ENCODE data around the gene MYOT.

MYOT gene, protein sequence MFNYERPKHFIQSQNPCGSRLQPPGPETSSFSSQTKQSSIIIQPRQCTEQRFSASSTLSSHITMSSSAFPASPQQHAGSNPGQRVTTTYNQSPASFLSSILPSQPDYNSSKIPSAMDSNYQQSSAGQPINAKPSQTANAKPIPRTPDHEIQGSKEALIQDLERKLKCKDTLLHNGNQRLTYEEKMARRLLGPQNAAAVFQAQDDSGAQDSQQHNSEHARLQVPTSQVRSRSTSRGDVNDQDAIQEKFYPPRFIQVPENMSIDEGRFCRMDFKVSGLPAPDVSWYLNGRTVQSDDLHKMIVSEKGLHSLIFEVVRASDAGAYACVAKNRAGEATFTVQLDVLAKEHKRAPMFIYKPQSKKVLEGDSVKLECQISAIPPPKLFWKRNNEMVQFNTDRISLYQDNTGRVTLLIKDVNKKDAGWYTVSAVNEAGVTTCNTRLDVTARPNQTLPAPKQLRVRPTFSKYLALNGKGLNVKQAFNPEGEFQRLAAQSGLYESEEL

GRCh38 chr5:137867664-137868063 is at the start of gene MYOT:
MYOT (plus strand) TSS chr5:137867860; CDS start chr5:137870652, 2,792 bp downstream.
- in situ Hi-C loops (cut with MboI; ENCODE audit: low sequenced_read_pairs), result no loop called here

- in situ Hi-C loops (cut with MboI; ENCODE audit: low sequenced_read_pairs), result no loop called here
Measured at GRCh38 chr5:137819766-137820165, 47.9 kb upstream of the MYOT start.

DNA sequence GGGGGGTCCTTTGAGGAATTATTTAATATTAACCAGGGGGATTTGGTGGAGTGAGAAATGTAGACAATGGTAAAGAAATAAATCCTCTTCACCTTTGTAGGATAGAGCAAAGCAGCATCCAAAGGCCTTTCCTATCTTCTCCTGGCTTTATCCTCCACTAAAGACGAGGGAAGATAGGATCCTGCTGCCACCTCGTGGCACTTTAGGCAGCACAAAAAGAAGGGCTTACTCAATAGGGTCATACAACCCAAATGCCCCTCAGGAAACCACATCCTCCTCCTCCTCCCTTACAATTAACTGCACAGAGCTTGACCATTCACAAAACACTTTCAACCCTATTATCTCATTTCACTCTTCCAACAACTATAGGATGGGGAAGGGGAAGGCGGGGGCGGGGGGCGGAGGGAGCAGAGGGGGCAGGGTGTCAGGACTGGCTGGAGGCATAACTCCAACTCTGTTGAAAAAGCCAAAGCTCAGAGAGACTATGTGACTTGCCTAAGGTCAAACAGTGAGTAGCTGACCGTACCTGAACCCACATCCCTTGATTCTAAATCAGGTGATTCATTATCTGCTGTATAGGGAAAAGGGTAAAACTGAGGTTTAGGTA is 45.4 kb upstream of the MYOT start:
- in situ Hi-C loops (cut with MboI; ENCODE audit: low sequenced_read_pairs), result no loop called here

GRCh38 chr5:137822984-137823383 is 44.7 kb upstream of the MYOT start:
- in situ Hi-C loops (cut with MboI; ENCODE audit: low sequenced_read_pairs), result no loop called here

DNA sequence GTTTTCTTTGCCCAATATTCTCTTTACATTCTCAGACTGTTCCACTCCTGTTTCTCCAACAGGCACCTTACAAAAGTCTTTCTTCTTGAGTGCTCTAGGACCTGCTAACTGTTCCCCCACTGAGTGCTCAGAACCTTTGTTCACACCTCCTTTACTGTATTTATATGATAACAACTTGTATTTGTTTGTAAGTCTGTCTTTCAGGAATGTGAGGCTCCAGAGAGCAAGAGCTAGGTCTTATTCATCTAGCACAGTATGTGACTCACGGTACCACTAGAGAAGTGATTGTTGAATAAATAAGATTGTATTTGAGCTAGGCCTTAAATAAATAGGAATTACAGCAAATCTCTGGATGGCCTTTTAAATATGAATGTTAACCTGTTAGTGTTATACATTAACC is 42.5 kb upstream of the MYOT start:
- in situ Hi-C loops (cut with MboI; ENCODE audit: low sequenced_read_pairs), result no loop called here

- in situ Hi-C loops (cut with MboI; ENCODE audit: low sequenced_read_pairs), result no loop called here
Measured at GRCh38 chr5:137826067-137826466, 41.6 kb upstream of the MYOT start.

DNA sequence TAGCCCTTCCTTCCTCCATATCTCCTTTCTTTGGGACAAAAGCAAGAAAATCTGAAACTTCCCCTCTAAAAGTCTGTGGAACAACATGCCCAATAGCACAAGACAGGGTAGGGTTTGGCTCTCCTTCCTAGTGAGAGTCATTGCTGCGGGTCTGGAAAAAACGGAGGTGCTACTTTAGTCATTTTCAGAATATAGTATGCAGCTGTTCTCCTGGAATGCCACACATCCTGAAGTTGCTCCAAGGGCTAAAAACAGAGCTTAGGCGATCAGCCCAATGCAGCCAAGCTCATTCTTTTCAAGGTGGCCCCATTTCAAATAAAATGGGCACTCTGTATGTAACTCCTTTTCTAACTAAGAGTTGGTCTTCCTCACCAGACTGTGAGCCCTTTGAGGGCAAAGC is 39.5 kb upstream of the MYOT start:
- in situ Hi-C loops (cut with MboI; ENCODE audit: low sequenced_read_pairs), result no loop called here

- in situ Hi-C loops (cut with MboI; ENCODE audit: low sequenced_read_pairs), result no loop called here
Measured at GRCh38 chr5:137828664-137829063, 39.0 kb upstream of the MYOT start.

GRCh38 chr5:137831105-137831504 is 36.6 kb upstream of the MYOT start:
- in situ Hi-C loops (cut with MboI; ENCODE audit: low sequenced_read_pairs), result no loop called here

- in situ Hi-C loops (cut with MboI; ENCODE audit: low sequenced_read_pairs), result no loop called here
Measured at GRCh38 chr5:137831526-137831925, 36.1 kb upstream of the MYOT start.

DNA sequence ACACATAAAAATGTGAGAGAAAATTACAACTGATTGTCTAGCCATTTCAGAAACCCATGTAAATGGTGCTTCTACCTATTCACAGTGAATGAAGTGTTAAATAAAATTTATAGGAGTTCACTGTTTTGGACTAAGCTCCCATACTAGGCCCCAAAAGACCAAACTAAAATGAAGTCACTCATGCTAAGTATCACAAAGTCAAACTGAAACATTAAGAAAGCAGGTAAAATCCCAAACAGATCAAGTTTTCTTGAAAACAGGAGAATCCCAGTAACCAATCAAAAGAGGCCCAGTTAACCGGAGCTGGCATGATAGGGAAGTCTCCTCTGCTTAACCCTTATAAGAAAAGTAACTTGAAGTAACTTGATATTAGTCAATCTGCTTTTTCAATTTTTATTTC is 35.2 kb upstream of the MYOT start:
- in situ Hi-C loops (cut with MboI; ENCODE audit: low sequenced_read_pairs), result no loop called here

DNA sequence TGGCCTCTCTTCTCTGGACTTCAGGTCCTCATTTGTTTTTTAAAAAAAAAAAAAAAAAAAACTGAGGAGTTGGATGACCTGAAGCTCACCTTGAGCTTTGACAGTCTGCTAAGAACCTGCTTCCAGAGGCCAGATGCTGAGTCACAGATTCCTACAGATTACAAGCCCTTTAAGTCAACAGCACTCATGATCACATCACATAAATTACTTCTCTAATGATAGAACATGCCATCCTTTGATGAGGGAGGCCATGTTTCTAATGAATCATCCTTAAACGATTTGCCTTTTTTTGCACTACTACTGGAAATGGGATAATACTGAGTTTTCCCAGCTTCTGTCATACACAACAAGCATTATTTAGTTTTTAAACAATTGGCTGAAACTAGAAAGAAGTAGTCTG is 34.2 kb upstream of the MYOT start:
- in situ Hi-C loops (cut with MboI; ENCODE audit: low sequenced_read_pairs), result no loop called here

- in situ Hi-C loops (cut with MboI; ENCODE audit: low sequenced_read_pairs), result no loop called here
Measured at GRCh38 chr5:137834498-137835049, 33.1 kb upstream of the MYOT start.

DNA sequence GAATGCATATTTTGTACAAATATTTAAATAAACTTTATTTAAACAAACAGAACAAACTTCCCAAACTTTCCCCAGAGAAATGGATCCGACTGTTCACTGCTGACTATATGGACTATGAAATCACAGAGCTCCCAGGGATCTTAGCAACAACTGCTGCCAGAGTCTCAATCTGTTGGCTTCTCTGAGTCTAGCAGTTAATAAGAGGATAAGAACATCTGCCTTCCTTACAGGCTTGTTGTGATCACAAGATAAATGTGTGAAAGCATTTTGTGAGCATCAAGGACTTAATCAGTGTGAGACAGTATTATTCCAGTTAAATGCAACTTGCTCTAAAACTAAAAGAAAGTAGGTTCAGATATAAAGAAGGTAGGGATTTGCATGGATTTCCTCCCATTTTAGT is 31.4 kb upstream of the MYOT start:
- in situ Hi-C loops (cut with MboI; ENCODE audit: low sequenced_read_pairs), result no loop called here

- in situ Hi-C loops (cut with MboI; ENCODE audit: low sequenced_read_pairs), result no loop called here
Measured at GRCh38 chr5:137836997-137837396, 30.7 kb upstream of the MYOT start.

DNA sequence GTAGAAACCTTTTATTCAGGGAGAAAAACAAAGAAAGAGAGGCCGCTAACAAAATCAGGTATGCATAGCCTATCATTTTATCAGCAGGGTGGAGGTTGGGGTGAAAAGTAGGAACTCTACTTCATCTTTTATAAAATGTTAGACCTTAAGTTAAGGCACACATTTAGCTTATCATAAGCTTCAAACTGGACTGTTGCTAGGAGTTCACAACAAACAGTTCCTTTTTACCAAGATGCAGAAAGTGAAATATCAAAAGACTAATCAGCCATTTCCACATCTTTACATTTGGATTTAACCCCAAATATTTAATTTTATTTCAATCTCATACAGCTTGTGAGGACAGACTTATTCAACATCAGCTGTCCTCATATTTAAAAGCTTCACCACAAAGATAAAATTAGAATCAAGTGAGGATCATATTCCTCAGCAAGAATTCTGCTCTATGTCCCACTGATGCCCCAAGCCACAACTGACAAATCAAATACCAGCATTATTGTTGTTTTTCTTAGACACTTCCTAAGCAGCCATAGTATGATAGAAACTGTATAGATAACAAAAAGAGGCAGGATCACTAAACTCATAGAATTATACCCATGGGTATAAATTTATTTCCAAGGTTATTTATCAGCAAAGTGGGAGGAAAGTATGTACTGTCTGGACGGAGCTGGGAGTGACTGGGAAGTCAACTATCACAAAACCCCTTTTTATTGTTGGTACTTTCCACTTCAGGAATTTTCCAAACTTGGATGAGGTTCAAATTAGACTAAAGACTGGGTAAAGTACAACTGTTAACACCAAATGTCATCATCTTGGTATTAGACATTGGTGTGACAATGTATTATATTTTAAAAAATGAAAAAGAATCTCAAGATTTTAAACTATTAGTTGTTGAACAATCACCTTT is 29.9 kb upstream of the MYOT start:
- in situ Hi-C loops (cut with MboI; ENCODE audit: low sequenced_read_pairs), result no loop called here

GRCh38 chr5:137838976-137839375 is 28.7 kb upstream of the MYOT start:
- in situ Hi-C loops (cut with MboI; ENCODE audit: low sequenced_read_pairs), result no loop called here

GRCh38 chr5:137842296-137842695 is 25.4 kb upstream of the MYOT start:
- in situ Hi-C loops (cut with MboI; ENCODE audit: low sequenced_read_pairs), result no loop called here

GRCh38 chr5:137843676-137844299 is 23.9 kb upstream of the MYOT start:
- in situ Hi-C loops (cut with MboI; ENCODE audit: low sequenced_read_pairs), result no loop called here

GRCh38 chr5:137845472-137845871 is 22.2 kb upstream of the MYOT start:
- in situ Hi-C loops (cut with MboI; ENCODE audit: low sequenced_read_pairs), result no loop called here

DNA sequence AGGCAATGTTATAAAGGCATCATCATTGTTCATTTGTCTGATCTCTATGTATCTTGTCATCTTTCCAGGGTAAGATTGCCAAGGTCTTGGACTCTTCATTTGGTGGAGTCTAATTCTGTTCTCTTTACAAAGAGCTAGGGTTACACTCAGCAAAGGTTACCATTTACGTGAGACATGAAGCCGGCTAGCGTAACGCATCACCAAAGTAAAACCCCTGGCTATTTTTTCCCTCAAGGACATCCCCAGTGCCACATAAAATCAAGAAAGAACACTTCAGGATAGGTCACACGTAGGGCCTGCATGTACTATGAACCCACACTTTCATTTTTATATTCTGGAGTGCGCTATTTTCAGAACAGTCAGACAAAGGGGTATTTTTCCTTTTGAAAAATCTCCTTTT is 20.0 kb upstream of the MYOT start:
- in situ Hi-C loops (cut with MboI; ENCODE audit: low sequenced_read_pairs), result no loop called here
